RWPE2 (cell line): ENCODE data around the gene SLC20A1.

Experiments
- ATAC-seq: fragments of 200-7000 bp; cut with Tn5 transposase; 3 replicates; pipeline ENCODE4 v1.9.1; 2021; ENCODE audit warnings: low read depth
- DNase-seq: peaks from one replicate; pipeline ENCODE4 v3.0.0-alpha.2; 2020; ENCODE audit warnings: low spot score
- H3K27ac ChIP-seq: fragments of 450-650 bp; 2 replicates; pipeline ENCODE4 v1.5.1; 2017; ENCODE audit warnings: mild to moderate bottlenecking; ENCODE audit not compliant: poor library complexity, severe bottlenecking
- H3K27me3 ChIP-seq: fragments of 250-450 bp; sonication (Bioruptor Pico); 2 replicates; pipeline ENCODE4 v1.5.1; 2021; ENCODE audit warnings: mild to moderate bottlenecking, moderate library complexity; ENCODE audit not compliant: insufficient read depth, poor library complexity, severe bottlenecking
- H3K36me3 ChIP-seq: fragments of 250-450 bp; sonication (Bioruptor Pico); 2 replicates; pipeline ENCODE4 v1.5.1; 2020; ENCODE audit warnings: low read depth, mild to moderate bottlenecking, moderate library complexity
- H3K4me1 ChIP-seq: fragments of 250-450 bp; sonication (Bioruptor Pico); 2 replicates; pipeline ENCODE4 v1.5.1; 2021; ENCODE audit warnings: mild to moderate bottlenecking, moderate library complexity; ENCODE audit not compliant: insufficient read depth, poor library complexity, severe bottlenecking
- H3K4me3 ChIP-seq: fragments of 250-450 bp; sonication (Bioruptor Pico); 2 replicates; pipeline ENCODE4 v1.5.1; 2021; ENCODE audit warnings: mild to moderate bottlenecking, moderate library complexity; ENCODE audit not compliant: severe bottlenecking
- H3K9me3 ChIP-seq: fragments of 250-450 bp; sonication (Bioruptor Pico); 2 replicates; pipeline ENCODE4 v1.5.1; 2021; ENCODE audit warnings: mild to moderate bottlenecking, moderate library complexity; ENCODE audit not compliant: severe bottlenecking
- CTCF ChIP-seq: fragments of 450-650 bp; IDR thresholded peaks from one replicate; pipeline ENCODE4 v1.5.1; 2017; ENCODE audit warnings: mild to moderate bottlenecking, moderate library complexity; ENCODE audit not compliant: poor library complexity, severe bottlenecking

The SLC20A1 gene

GRCh38 chr2:112602917-112603316 is 42.8 kb upstream of the SLC20A1 start:
- DNase-seq (no peak), ATAC-seq (no peak)
- TF ChIP-seq CTCF: no peak

GRCh38 chr2:112603731-112604130 is 42.0 kb upstream of the SLC20A1 start:
- H3K9me3 ChIP-seq: no peaks in the 10 kb centered on the region
- no peaks in the 10 kb centered on the region for H3K36me3 ChIP-seq
- DNase-seq (no peak), ATAC-seq (no peak)
- no peak overlapping the region for H3K4me3 ChIP-seq
- peaks cover 14% of the 10 kb centered on the region for H3K4me1 ChIP-seq
- TF ChIP-seq CTCF: no peak
- H3K27me3 ChIP-seq: no peaks in the 10 kb centered on the region
- no peak overlapping the region for H3K27ac ChIP-seq

More at GRCh38 chr2:112602917-112603316, 42.8 kb upstream of the SLC20A1 start:
- Histone ChIP-seq H3K4me3 (no peak overlapping the region), H3K27ac (no peak overlapping the region), H3K9me3 (no peaks in the 10 kb centered on the region), H3K36me3 (no peaks in the 10 kb centered on the region), H3K27me3 (no peaks in the 10 kb centered on the region), H3K4me1 (peaks cover 14% of the 10 kb centered on the region)

- H3K36me3 ChIP-seq: no peaks in the 10 kb centered on the region
- DNase-seq (no peak), ATAC-seq (no peak)
- H3K9me3 ChIP-seq: no peaks in the 10 kb centered on the region
- no peak for TF ChIP-seq CTCF
- H3K4me1 ChIP-seq: peaks cover 10% of the 10 kb centered on the region
- no peak overlapping the region for H3K27ac ChIP-seq
- H3K27me3 ChIP-seq: no peaks in the 10 kb centered on the region
- no peak overlapping the region for H3K4me3 ChIP-seq
Measured at GRCh38 chr2:112604952-112605351, 40.8 kb upstream of the SLC20A1 start.

GRCh38 chr2:112605926-112606325 is 39.8 kb upstream of the SLC20A1 start:
- H3K9me3 ChIP-seq: no peaks in the 10 kb centered on the region
- ATAC-seq (no peak), DNase-seq (no peak)
- no peak for TF ChIP-seq CTCF
- no peak overlapping the region for H3K4me3 ChIP-seq
- no peaks in the 10 kb centered on the region for H3K27me3 ChIP-seq
- no peaks in the 10 kb centered on the region for H3K36me3 ChIP-seq
- no peak overlapping the region for H3K27ac ChIP-seq
- peaks cover under 1% of the 10 kb centered on the region for H3K4me1 ChIP-seq

- Histone ChIP-seq H3K4me3 (no peak overlapping the region), H3K4me1 (no peaks in the 10 kb centered on the region), H3K27me3 (no peaks in the 10 kb centered on the region), H3K36me3 (no peaks in the 10 kb centered on the region), H3K9me3 (no peaks in the 10 kb centered on the region), H3K27ac (no peak overlapping the region)
- ATAC-seq: no peak
- no peak for TF ChIP-seq CTCF
- DNase-seq: no peak
Measured at GRCh38 chr2:112606547-112606946, 39.2 kb upstream of the SLC20A1 start.
